ENCODE results near the gene ALDH3B2.
A peak's percentile ranks its signal among the peaks of the same experiment; 100 is the strongest.
"Not testable (repeated sequence)": the region's sequence is repeated elsewhere in the genome, so short reads cannot be mapped to it uniquely, and the experiment has no call there.

Gene ALDH3B2

GRCh38 chr11:67629386-67630227, 44.8 kb downstream of the ALDH3B2 start, which contains the start of gene NUDT8:
NUDT8 (minus strand) TSS chr11:67629937; CDS start chr11:67629911, 26 bp downstream.
- peak; percentile 60 for DNase-seq

- DNase-seq, result no peak
These were observed 45.6 kb downstream of the ALDH3B2 start for GRCh38 chr11:67628710-67629385.

- no peak for DNase-seq
These were observed 46.4 kb downstream of the ALDH3B2 start for GRCh38 chr11:67627812-67628624.

- DNase-seq, result no peak
These were observed 47.0 kb downstream of the ALDH3B2 start for GRCh38 chr11:67627441-67627811.

- no peak for DNase-seq
These were observed 47.5 kb downstream of the ALDH3B2 start for GRCh38 chr11:67626970-67627369.

GRCh38 chr11:67626131-67626833, 48.1 kb downstream of the ALDH3B2 start:
- DNase-seq, result not testable (repeated sequence)

- DNase-seq, result not testable (repeated sequence)
These were observed 50.6 kb downstream of the ALDH3B2 start for GRCh38 chr11:67623795-67624194.

GRCh38 chr11:67622905-67623304, 51.5 kb downstream of the ALDH3B2 start:
- not testable (repeated sequence) for DNase-seq

GRCh38 chr11:67621928-67622327, 52.5 kb downstream of the ALDH3B2 start:
- not testable (repeated sequence) for DNase-seq

GRCh38 chr11:67620621-67621020, 53.8 kb downstream of the ALDH3B2 start:
- not testable (repeated sequence) for DNase-seq

- DNase-seq, result not testable (repeated sequence)
These were observed 54.5 kb downstream of the ALDH3B2 start for GRCh38 chr11:67619683-67620618.

- not testable (repeated sequence) for DNase-seq
These were observed 55.3 kb downstream of the ALDH3B2 start for GRCh38 chr11:67618901-67619659.

GRCh38 chr11:67617243-67617953, 57.0 kb downstream of the ALDH3B2 start:
- DNase-seq, result no peak

- no peak for DNase-seq
These were observed 57.8 kb downstream of the ALDH3B2 start for GRCh38 chr11:67616431-67617242.

GRCh38 chr11:67615728-67616430, 58.5 kb downstream of the ALDH3B2 start:
- no peak for DNase-seq

- no peak for DNase-seq
These were observed 59.4 kb downstream of the ALDH3B2 start for GRCh38 chr11:67614730-67615714.

Data from GOT3 (cell line).